ENCODE data around the gene MMP2. TPM values are rescaled to one million over a fixed set of nuclear protein-coding genes. Genes with fewer than 3 reads are reported as not detected.

MMP2 gene
- total RNA-seq, 1 experiment from 2014 or later: 1.5 TPM

DNA sequence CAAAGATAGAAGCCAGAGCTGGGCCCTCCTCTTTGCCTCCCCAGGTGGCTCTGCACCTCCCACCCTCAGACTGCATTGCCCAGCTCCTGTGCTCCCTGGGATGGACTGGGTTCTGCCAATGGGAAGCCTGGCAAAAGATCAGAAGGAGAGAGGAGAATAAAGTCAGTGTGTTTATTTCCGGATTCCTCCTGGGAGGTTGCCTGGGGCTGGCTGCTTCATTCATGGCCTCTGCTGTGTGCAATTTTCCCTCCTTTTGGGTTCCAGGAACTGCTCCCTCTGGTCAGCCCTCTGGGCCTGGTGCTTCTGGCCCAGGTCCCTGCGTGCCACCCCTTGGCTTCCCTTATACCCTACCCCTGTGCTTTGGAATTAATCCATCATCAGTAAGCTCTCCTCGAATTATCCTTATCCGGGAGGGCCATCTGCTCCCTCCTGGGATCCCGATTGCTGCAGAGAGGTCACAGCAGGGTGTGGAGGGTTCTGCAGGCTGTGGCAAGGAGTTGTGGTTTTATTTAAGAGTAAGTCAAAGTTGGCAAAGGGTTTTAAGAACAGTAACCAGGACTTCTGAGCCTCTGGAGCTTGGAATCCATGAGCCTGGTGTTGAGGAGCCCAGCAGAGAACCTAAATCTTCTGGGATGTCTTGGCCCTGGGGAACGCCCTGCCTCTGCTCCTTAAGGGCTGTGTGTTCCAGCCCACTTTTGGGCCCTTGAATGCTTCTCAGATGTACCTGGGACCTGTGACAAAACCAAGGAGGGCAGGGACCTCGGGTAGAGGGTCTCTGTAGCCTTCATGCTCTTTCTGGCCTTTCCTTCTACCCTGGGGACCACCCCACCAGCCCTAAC is 8.2 kb upstream of the MMP2 start:
- ChIA-PET POLR2A (interaction anchor here (0.7 kb wide), 1 partner anchor 24 kb away, joined by 3 read pairs; no protein-coding TSS in a partner anchor), CTCF (interaction anchor here (0.9 to 2.2 kb wide), 3 partner anchors 24 to 231 kb away, joined by 3 to 4 read pairs (median 4); no protein-coding TSS in a partner anchor), RAD21 (ENCODE audit: low non-redundant PET in 1 of 2, low total read pairs in 2 of 2, uncharacterized antibody in 2 of 2, unreplicated experiment in 2 of 2) (no interaction called here)
- H3K9me3 ChIP-seq (ENCODE audit: control insufficient read depth in 1 of 2, insufficient read depth in 1 of 2, low read depth in 1 of 2, low read length in 2 of 2): no peaks in the 10 kb centered on the region
- no peak overlapping the region for H3K4me3 ChIP-seq (replicated peaks in 1 of 2; ENCODE audit: low read depth in 1 of 2, low read length in 2 of 2)
- H3K79me2 ChIP-seq (ENCODE audit: insufficient read depth, low read length): no peaks in the 10 kb centered on the region
- ATAC-seq (peak; percentile 73), DNase-seq (ENCODE audit: low read depth, low spot score) (no peak)
- H3K9ac ChIP-seq (ENCODE audit: low read length): no peak overlapping the region
- peak overlapping the region; percentile 20 for H2AFZ ChIP-seq (ENCODE audit: low read depth, low read length, poor library complexity, severe bottlenecking)
- peaks cover 18 to 29% of the 10 kb centered on the region in 2 experiments for H3K4me1 ChIP-seq (ENCODE audit: control insufficient read depth in 1 of 2, insufficient read depth in 2 of 2, low read length in 2 of 2)
- peak overlapping the region; percentile 53 for H3K27ac ChIP-seq (ENCODE audit: low read depth, low read length)
- H4K20me1 ChIP-seq (ENCODE audit: insufficient read depth): no peaks in the 10 kb centered on the region
- BruUV-seq (replicated peaks): no TSS peak
- H3K27me3 ChIP-seq (ENCODE audit: insufficient read depth, low read length): no peaks in the 10 kb centered on the region
- peak overlapping the region; percentile 60 for H3K4me2 ChIP-seq (ENCODE audit: low read length)
- no peaks in the 10 kb centered on the region for H3K36me3 ChIP-seq (ENCODE audit: control insufficient read depth in 1 of 2, insufficient read depth in 2 of 2, low read length in 2 of 2)
- TF ChIP-seq FOSL1 (IDR thresholded peaks at IDR 0.05; ENCODE audit: low read depth): no peak
- no peak for TF ChIP-seq REST (IDR thresholded peaks at IDR 0.05; ENCODE audit: low read depth)
- TF ChIP-seq ZFX (IDR thresholded peaks at IDR 0.05): no peak
- no peak for TF ChIP-seq MAX (IDR thresholded peaks at IDR 0.05)
- TF ChIP-seq RAD21 (IDR thresholded peaks at IDR 0.05; ENCODE audit: low read depth): no peak
- no peak for TF ChIP-seq EGR1 (IDR thresholded peaks at IDR 0.05; ENCODE audit: low read depth)
- TF ChIP-seq, protein P1, sequence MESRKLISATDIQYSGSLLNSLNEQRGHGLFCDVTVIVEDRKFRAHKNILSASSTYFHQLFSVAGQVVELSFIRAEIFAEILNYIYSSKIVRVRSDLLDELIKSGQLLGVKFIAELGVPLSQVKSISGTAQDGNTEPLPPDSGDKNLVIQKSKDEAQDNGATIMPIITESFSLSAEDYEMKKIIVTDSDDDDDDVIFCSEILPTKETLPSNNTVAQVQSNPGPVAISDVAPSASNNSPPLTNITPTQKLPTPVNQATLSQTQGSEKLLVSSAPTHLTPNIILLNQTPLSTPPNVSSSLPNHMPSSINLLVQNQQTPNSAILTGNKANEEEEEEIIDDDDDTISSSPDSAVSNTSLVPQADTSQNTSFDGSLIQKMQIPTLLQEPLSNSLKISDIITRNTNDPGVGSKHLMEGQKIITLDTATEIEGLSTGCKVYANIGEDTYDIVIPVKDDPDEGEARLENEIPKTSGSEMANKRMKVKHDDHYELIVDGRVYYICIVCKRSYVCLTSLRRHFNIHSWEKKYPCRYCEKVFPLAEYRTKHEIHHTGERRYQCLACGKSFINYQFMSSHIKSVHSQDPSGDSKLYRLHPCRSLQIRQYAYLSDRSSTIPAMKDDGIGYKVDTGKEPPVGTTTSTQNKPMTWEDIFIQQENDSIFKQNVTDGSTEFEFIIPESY (IDR thresholded peaks at IDR 0.05; ENCODE audit: extremely low read depth, insufficient replicate concordance, low read length): no peak
- no peak for TF ChIP-seq SRF (IDR thresholded peaks at IDR 0.05; ENCODE audit: low read depth)
- no peak for TF ChIP-seq EZH2 (IDR thresholded peaks at IDR 0.05)
- TF ChIP-seq ZNF274 (IDR thresholded peaks at IDR 0.05; ENCODE audit: low read depth, low read length): no peak
- TF ChIP-seq YY1 (IDR thresholded peaks at IDR 0.05; ENCODE audit: extremely low read depth, insufficient replicate concordance, low read depth, low read length): no peak
- TF ChIP-seq ELF1 (IDR thresholded peaks at IDR 0.05; ENCODE audit: borderline replicate concordance, low read depth): no peak
- no peak for TF ChIP-seq JUND (IDR thresholded peaks at IDR 0.05)
- TF ChIP-seq SIN3A (IDR thresholded peaks at IDR 0.05; ENCODE audit: low read depth): no peak
- TF ChIP-seq CEBPB (IDR thresholded peaks at IDR 0.05; ENCODE audit: low read depth): no peak
- TF ChIP-seq POLR2A (IDR thresholded peaks at IDR 0.05; ENCODE audit: borderline replicate concordance, extremely low read depth, insufficient read depth, insufficient read length): no peak
- no peak for TF ChIP-seq TCF7L2 (IDR thresholded peaks at IDR 0.05; ENCODE audit: borderline replicate concordance, extremely low read depth, insufficient read depth, insufficient read length)
- no peak for TF ChIP-seq EZH2phosphoT487 (IDR thresholded peaks at IDR 0.05; ENCODE audit: borderline replicate concordance)
- H3K9me2 ChIP-seq (ENCODE audit: insufficient read depth): no peaks in the 10 kb centered on the region
- intact Hi-C loops (cut with micrococcal nuclease): no loop called here
